WERI-Rb-1 (cell line): ENCODE measurements around the gene GALE.
"Not testable (repeated sequence)": the region's sequence is repeated elsewhere in the genome, so short reads cannot be mapped to it uniquely, and the experiment has no call there.

Experiments used
- DNase-seq: peaks from one replicate; pipeline ENCODE4 v3.0.0-alpha.2; 2020
- H3K27ac ChIP-seq: fragments of 250-450 bp; sonication (Bioruptor Pico); 2 replicates; pipeline ENCODE4 v1.5.1; 2020; ENCODE audit warnings: mild to moderate bottlenecking, moderate library complexity
- H3K27me3 ChIP-seq: fragments of 250-450 bp; sonication (Bioruptor Pico); 2 replicates; pipeline ENCODE4 v1.5.1; 2021; ENCODE audit warnings: mild to moderate bottlenecking, low read depth, moderate library complexity; ENCODE audit not compliant: insufficient read depth, severe bottlenecking
- H3K36me3 ChIP-seq: fragments of 250-450 bp; sonication (Bioruptor Pico); 2 replicates; pipeline ENCODE4 v1.5.1; 2020; ENCODE audit warnings: mild to moderate bottlenecking, moderate library complexity
- H3K4me3 ChIP-seq: 2 replicates; pipeline ENCODE4 v1.5.1; 2011; ENCODE audit warnings: low read depth, mild to moderate bottlenecking, control low read depth, low read length
- H3K9me3 ChIP-seq: fragments of 250-450 bp; sonication (Bioruptor Pico); 2 replicates; pipeline ENCODE4 v1.5.1; 2021; ENCODE audit warnings: mild to moderate bottlenecking, moderate library complexity; ENCODE audit not compliant: severe bottlenecking
- CTCF ChIP-seq: IDR thresholded peaks from 2 replicates; pipeline ENCODE4 v1.5.1; 2011; ENCODE audit warnings: low read depth, mild to moderate bottlenecking, control low read depth, inconsistent platforms, low read length

Gene GALE

GRCh38 chr1:23800400-23801337, at the start of gene GALE:
TSS of gene GALE (minus strand) at chr1:23800754. CDS start at chr1:23799007, 1,747 bp downstream.
- no peak for TF ChIP-seq CTCF
- peak within 1 kb of the TSS; percentile 87 for H3K4me3 ChIP-seq
- peaks cover 24% of the 10 kb centered on the region for H3K36me3 ChIP-seq
- H3K27me3 ChIP-seq: no peaks in the 10 kb centered on the region
- H3K27ac ChIP-seq: peak within 1 kb of the TSS; percentile 75
- DNase-seq: peak; percentile 97
- H3K9me3 ChIP-seq: no peaks in the 10 kb centered on the region

GRCh38 chr1:23848673-23849616, 48.4 kb upstream of the GALE start:
- Histone ChIP-seq H3K27me3 (no peaks in the 10 kb centered on the region), H3K27ac (no peak overlapping the region), H3K4me3 (no peak overlapping the region), H3K9me3 (no peaks in the 10 kb centered on the region), H3K36me3 (peaks cover 29% of the 10 kb centered on the region)
- TF ChIP-seq CTCF: no peak
- no peak for DNase-seq

- H3K9me3 ChIP-seq, H3K27me3 ChIP-seq, DNase-seq, H3K27ac ChIP-seq, H3K4me3 ChIP-seq: not testable (repeated sequence)
- H3K36me3 ChIP-seq: peaks cover 29% of the 10 kb centered on the region
Observed at GRCh38 chr1:23847482-23848095, 47.0 kb upstream of the GALE start.

GRCh38 chr1:23845163-23845562, 44.6 kb upstream of the GALE start:
- Histone ChIP-seq H3K27ac (no peak overlapping the region), H3K27me3 (no peaks in the 10 kb centered on the region), H3K9me3 (no peaks in the 10 kb centered on the region), H3K36me3 (peaks cover 29% of the 10 kb centered on the region), H3K4me3 (no peak overlapping the region)
- TF ChIP-seq CTCF: no peak
- no peak for DNase-seq

- no peak overlapping the region for H3K27ac ChIP-seq
- no peak for DNase-seq
- H3K9me3 ChIP-seq: no peaks in the 10 kb centered on the region
- H3K36me3 ChIP-seq: peaks cover 29% of the 10 kb centered on the region
- TF ChIP-seq CTCF: no peak
- no peak overlapping the region for H3K4me3 ChIP-seq
- no peaks in the 10 kb centered on the region for H3K27me3 ChIP-seq
Observed at GRCh38 chr1:23843644-23844043, 43.1 kb upstream of the GALE start.

GRCh38 chr1:23838401-23838866, 37.9 kb upstream of the GALE start:
- Histone ChIP-seq H3K9me3 (no peaks in the 10 kb centered on the region), H3K4me3 (peak overlapping the region; percentile 30), H3K27ac (no peak overlapping the region), H3K36me3 (no peaks in the 10 kb centered on the region), H3K27me3 (no peaks in the 10 kb centered on the region)
- peak; percentile 61 for DNase-seq
- no peak for TF ChIP-seq CTCF
